ENCODE results near the gene KCNMA1.

KCNMA1 gene

DNA sequence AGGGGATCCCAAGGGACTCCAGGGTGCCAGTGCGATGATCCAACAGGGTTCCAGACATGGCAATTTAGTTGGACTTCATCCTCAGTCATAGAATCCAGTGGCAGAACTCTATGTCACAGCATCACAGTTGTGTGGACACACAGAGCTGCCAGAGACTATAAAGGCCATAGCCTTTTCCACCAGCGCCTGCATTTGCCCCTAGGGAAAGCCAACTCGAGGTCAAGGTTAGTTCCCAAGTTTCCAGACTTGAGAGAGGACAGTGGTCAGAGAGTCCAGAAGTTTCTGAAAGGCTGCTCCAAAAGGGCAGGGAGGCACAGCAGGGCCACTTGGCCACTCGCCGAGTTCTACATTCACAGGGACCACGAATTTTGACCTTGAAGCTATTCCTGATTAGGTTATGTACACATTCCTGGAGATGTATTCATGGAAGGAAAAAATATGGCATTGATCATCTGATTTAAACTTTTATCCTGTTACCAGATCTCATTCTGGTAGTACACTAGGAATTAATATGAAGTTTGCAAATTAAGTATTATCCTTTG, 170.1 kb downstream of the KCNMA1 start:
- Histone ChIP-seq H3K27me3 (ENCODE audit: control insufficient read depth in 2 of 2, insufficient read depth in 2 of 2, low read length in 2 of 2) (peaks cover 0 to 3% of the 10 kb centered on the region in 2 donors), H3K9ac (ENCODE audit: low read depth in 1 of 2, low read length in 2 of 2) (no peak overlapping the region), H3K9me3 (ENCODE audit: control insufficient read depth in 2 of 2, low read length in 2 of 2) (no peaks in the 10 kb centered on the region), H3K27ac (ENCODE audit: low read depth in 2 of 2, low read length in 2 of 2) (no peak overlapping the region), H3K36me3 (ENCODE audit: control insufficient read depth in 2 of 2, insufficient read depth in 2 of 2, low read length in 2 of 2) (no peaks in the 10 kb centered on the region), H3K4me3 (ENCODE audit: low read length in 2 of 2) (no peak overlapping the region), H3K4me1 (ENCODE audit: control insufficient read depth in 2 of 2, insufficient read depth in 2 of 2, low read length in 2 of 2) (peaks cover 2 to 3% of the 10 kb centered on the region in 2 donors)

DNA sequence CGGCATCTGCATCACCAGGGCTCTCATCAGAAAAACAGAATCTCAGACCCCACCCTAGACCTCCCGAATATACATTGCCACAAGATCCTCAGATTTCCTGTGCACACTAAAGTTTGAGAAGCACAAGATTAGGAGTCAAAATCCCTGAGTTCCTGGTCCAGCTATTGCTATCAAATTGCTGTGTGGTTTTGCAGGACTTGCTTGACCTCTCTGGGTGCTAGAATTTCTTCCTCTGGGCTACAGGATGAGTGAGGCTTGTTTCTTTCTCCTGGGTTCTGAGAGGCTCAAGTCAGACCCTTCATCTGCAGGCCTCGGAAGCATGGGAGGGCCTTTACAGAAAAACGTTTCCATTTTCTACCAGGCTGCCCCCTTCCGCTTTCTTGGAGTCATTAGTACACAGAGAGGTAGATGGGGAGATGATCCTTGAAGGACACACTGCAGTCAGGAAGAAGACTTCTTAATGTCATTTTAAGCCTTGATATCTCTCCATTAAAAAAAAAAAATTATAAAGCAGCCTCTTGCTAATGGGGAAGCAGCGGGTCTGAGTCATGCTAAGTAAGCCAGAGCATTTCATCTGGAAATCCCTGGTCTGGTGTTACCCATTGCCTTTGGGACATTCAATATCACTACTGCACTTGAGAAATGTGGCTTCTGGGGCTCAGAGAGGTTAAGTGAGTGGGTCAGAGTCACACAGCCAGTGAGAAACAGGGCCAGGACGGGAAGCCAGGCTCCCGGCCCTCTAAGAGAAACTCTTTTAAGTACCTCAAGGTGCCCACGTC, 173.5 kb downstream of the KCNMA1 start:
- H3K4me3 ChIP-seq (ENCODE audit: low read length in 2 of 2): no peak overlapping the region
- no peaks in the 10 kb centered on the region for H3K9me3 ChIP-seq (ENCODE audit: control insufficient read depth in 2 of 2, low read length in 2 of 2)
- no peak overlapping the region for H3K27ac ChIP-seq (ENCODE audit: low read depth in 2 of 2, low read length in 2 of 2)
- H3K4me1 ChIP-seq (ENCODE audit: control insufficient read depth in 2 of 2, insufficient read depth in 2 of 2, low read length in 2 of 2): peaks cover 2 to 3% of the 10 kb centered on the region in 2 donors
- H3K36me3 ChIP-seq (ENCODE audit: control insufficient read depth in 2 of 2, insufficient read depth in 2 of 2, low read length in 2 of 2): no peaks in the 10 kb centered on the region
- H3K9ac ChIP-seq (ENCODE audit: low read depth in 1 of 2, low read length in 2 of 2): no peak overlapping the region
- H3K27me3 ChIP-seq (ENCODE audit: control insufficient read depth in 2 of 2, insufficient read depth in 2 of 2, low read length in 2 of 2): peaks cover 0 to 2% of the 10 kb centered on the region in 2 donors

GRCh38 chr10:77463499-77463898, 174.1 kb downstream of the KCNMA1 start:
- Histone ChIP-seq H3K36me3 (ENCODE audit: control insufficient read depth in 2 of 2, insufficient read depth in 2 of 2, low read length in 2 of 2) (no peaks in the 10 kb centered on the region), H3K27ac (ENCODE audit: low read depth in 2 of 2, low read length in 2 of 2) (no peak overlapping the region), H3K9me3 (ENCODE audit: control insufficient read depth in 2 of 2, low read length in 2 of 2) (no peaks in the 10 kb centered on the region), H3K4me3 (ENCODE audit: low read length in 2 of 2) (no peak overlapping the region), H3K27me3 (ENCODE audit: control insufficient read depth in 2 of 2, insufficient read depth in 2 of 2, low read length in 2 of 2) (peaks cover 0 to 2% of the 10 kb centered on the region in 2 donors), H3K9ac (ENCODE audit: low read depth in 1 of 2, low read length in 2 of 2) (no peak overlapping the region), H3K4me1 (ENCODE audit: control insufficient read depth in 2 of 2, insufficient read depth in 2 of 2, low read length in 2 of 2) (peaks cover 2 to 3% of the 10 kb centered on the region in 2 donors)

DNA sequence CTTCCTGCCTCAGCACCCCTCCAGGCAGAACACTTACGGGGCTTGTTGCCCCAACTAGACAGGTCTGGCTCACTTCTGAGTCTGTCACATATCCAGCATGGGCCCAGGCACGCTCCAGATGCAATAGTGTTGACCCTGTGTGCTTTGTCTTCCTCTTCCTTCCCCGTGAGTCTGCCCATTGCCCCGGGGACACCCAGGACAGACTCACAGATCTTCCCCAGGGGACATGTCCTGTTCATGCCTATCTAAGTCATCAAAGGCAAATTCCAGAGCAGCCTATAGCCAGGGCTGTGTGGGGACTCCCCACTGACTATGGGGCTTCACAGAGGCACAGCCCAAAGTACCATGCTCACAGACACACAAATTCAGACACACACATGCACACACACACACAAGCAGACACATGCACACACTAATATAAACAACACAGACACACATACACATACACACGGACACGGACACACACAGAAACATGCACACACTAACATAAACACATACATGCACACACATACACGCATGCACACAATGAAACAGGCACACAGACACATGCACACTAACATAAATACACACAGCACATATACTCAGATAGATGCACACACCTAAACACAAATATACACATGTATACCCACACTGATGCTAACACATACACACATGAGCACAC, 175.8 kb downstream of the KCNMA1 start:
- Histone ChIP-seq H3K4me3 (ENCODE audit: low read length in 2 of 2) (no peak overlapping the region), H3K27ac (ENCODE audit: low read depth in 2 of 2, low read length in 2 of 2) (no peak overlapping the region), H3K27me3 (ENCODE audit: control insufficient read depth in 2 of 2, insufficient read depth in 2 of 2, low read length in 2 of 2) (peaks cover 0 to 2% of the 10 kb centered on the region in 2 donors), H3K9me3 (ENCODE audit: control insufficient read depth in 2 of 2, low read length in 2 of 2) (no peaks in the 10 kb centered on the region), H3K9ac (ENCODE audit: low read depth in 1 of 2, low read length in 2 of 2) (no peak overlapping the region), H3K4me1 (ENCODE audit: control insufficient read depth in 2 of 2, insufficient read depth in 2 of 2, low read length in 2 of 2) (peaks cover 2 to 3% of the 10 kb centered on the region in 2 donors), H3K36me3 (ENCODE audit: control insufficient read depth in 2 of 2, insufficient read depth in 2 of 2, low read length in 2 of 2) (no peaks in the 10 kb centered on the region)

- H3K9ac ChIP-seq (ENCODE audit: low read depth in 1 of 2, low read length in 2 of 2): no peak overlapping the region
- H3K9me3 ChIP-seq (ENCODE audit: control insufficient read depth in 2 of 2, low read length in 2 of 2): no peaks in the 10 kb centered on the region
- H3K36me3 ChIP-seq (ENCODE audit: control insufficient read depth in 2 of 2, insufficient read depth in 2 of 2, low read length in 2 of 2): no peaks in the 10 kb centered on the region
- no peak overlapping the region for H3K4me3 ChIP-seq (ENCODE audit: low read length in 2 of 2)
- peaks cover 0 to 2% of the 10 kb centered on the region in 2 donors for H3K27me3 ChIP-seq (ENCODE audit: control insufficient read depth in 2 of 2, insufficient read depth in 2 of 2, low read length in 2 of 2)
- H3K4me1 ChIP-seq (ENCODE audit: control insufficient read depth in 2 of 2, insufficient read depth in 2 of 2, low read length in 2 of 2): peaks cover 2 to 9% of the 10 kb centered on the region in 2 donors
- H3K27ac ChIP-seq (ENCODE audit: low read depth in 2 of 2, low read length in 2 of 2): no peak overlapping the region
These were observed 177.7 kb downstream of the KCNMA1 start for GRCh38 chr10:77459905-77460304.

DNA sequence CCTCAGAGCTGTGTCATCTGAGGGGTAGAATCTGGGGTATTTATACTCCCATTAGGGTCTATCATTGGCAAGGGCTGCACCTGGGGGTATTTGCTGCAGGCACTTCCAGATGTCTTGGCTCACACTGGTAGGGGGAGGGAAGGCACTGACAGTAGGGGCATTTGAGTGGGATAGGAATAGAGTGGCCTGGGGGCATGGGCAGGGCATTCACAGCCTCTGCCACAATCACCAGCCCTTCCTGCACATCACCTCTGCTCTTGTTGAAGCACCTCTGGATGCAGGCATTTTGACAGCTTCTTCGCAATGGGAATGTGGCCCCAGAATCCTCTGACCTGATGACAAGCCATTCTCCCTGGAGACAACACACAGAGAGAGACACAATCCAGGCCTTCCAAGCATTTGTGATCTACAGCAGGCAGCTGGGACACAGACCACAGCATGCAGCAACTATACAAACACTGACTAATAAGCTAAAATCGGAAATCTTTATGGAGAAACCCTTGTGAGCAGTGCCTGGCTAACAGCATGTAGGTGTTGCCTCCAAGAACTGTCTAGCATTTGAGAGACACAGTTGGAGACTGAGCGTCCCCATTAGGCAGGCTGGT, 178.5 kb downstream of the KCNMA1 start:
- Histone ChIP-seq H3K4me1 (ENCODE audit: control insufficient read depth in 2 of 2, insufficient read depth in 2 of 2, low read length in 2 of 2) (peaks cover 2 to 9% of the 10 kb centered on the region in 2 donors), H3K4me3 (ENCODE audit: low read length in 2 of 2) (no peak overlapping the region), H3K27me3 (ENCODE audit: control insufficient read depth in 2 of 2, insufficient read depth in 2 of 2, low read length in 2 of 2) (peaks cover 0 to 2% of the 10 kb centered on the region in 2 donors), H3K27ac (ENCODE audit: low read depth in 2 of 2, low read length in 2 of 2) (no peak overlapping the region), H3K9ac (ENCODE audit: low read depth in 1 of 2, low read length in 2 of 2) (no peak overlapping the region), H3K9me3 (ENCODE audit: control insufficient read depth in 2 of 2, low read length in 2 of 2) (no peaks in the 10 kb centered on the region), H3K36me3 (ENCODE audit: control insufficient read depth in 2 of 2, insufficient read depth in 2 of 2, low read length in 2 of 2) (no peaks in the 10 kb centered on the region)

- Histone ChIP-seq H3K9me3 (ENCODE audit: control insufficient read depth in 2 of 2, low read length in 2 of 2) (no peaks in the 10 kb centered on the region), H3K4me3 (ENCODE audit: low read length in 2 of 2) (no peak overlapping the region)
These were observed 179.9 kb downstream of the KCNMA1 start for GRCh38 chr10:77457721-77458120.

GRCh38 chr10:77457266-77457665, 180.3 kb downstream of the KCNMA1 start:
- H3K27me3 ChIP-seq (ENCODE audit: control insufficient read depth in 2 of 2, insufficient read depth in 2 of 2, low read length in 2 of 2): peaks cover 0 to 2% of the 10 kb centered on the region in 2 donors

More at GRCh38 chr10:77457721-77458120, 179.9 kb downstream of the KCNMA1 start:
- Histone ChIP-seq H3K4me1 (ENCODE audit: control insufficient read depth in 2 of 2, insufficient read depth in 2 of 2, low read length in 2 of 2) (peaks cover 0 to 7% of the 10 kb centered on the region in 2 donors), H3K27me3 (ENCODE audit: control insufficient read depth in 2 of 2, insufficient read depth in 2 of 2, low read length in 2 of 2) (peaks cover 0 to 2% of the 10 kb centered on the region in 2 donors), H3K9ac (ENCODE audit: low read depth in 1 of 2, low read length in 2 of 2) (no peak overlapping the region), H3K36me3 (ENCODE audit: control insufficient read depth in 2 of 2, insufficient read depth in 2 of 2, low read length in 2 of 2) (no peaks in the 10 kb centered on the region), H3K27ac (ENCODE audit: low read depth in 2 of 2, low read length in 2 of 2) (no peak overlapping the region)

GRCh38 chr10:77456414-77456813, 181.2 kb downstream of the KCNMA1 start:
- H3K27me3 ChIP-seq (ENCODE audit: control insufficient read depth in 2 of 2, insufficient read depth in 2 of 2, low read length in 2 of 2): peaks cover 0 to under 1% of the 10 kb centered on the region in 2 donors
- no peaks in the 10 kb centered on the region for H3K36me3 ChIP-seq (ENCODE audit: control insufficient read depth in 2 of 2, insufficient read depth in 2 of 2, low read length in 2 of 2)
- H3K27ac ChIP-seq (ENCODE audit: low read depth in 2 of 2, low read length in 2 of 2): no peak overlapping the region
- H3K9ac ChIP-seq (ENCODE audit: low read depth in 1 of 2, low read length in 2 of 2): no peak overlapping the region
- no peaks in the 10 kb centered on the region for H3K9me3 ChIP-seq (ENCODE audit: control insufficient read depth in 2 of 2, low read length in 2 of 2)
- peaks cover 0 to 7% of the 10 kb centered on the region in 2 donors for H3K4me1 ChIP-seq (ENCODE audit: control insufficient read depth in 2 of 2, insufficient read depth in 2 of 2, low read length in 2 of 2)
- no peak overlapping the region for H3K4me3 ChIP-seq (ENCODE audit: low read length in 2 of 2)

More at GRCh38 chr10:77457266-77457665, 180.3 kb downstream of the KCNMA1 start:
- H3K36me3 ChIP-seq (ENCODE audit: control insufficient read depth in 2 of 2, insufficient read depth in 2 of 2, low read length in 2 of 2): no peaks in the 10 kb centered on the region
- H3K4me1 ChIP-seq (ENCODE audit: control insufficient read depth in 2 of 2, insufficient read depth in 2 of 2, low read length in 2 of 2): peaks cover 0 to 7% of the 10 kb centered on the region in 2 donors
- no peaks in the 10 kb centered on the region for H3K9me3 ChIP-seq (ENCODE audit: control insufficient read depth in 2 of 2, low read length in 2 of 2)
- H3K9ac ChIP-seq (ENCODE audit: low read depth in 1 of 2, low read length in 2 of 2): no peak overlapping the region
- no peak overlapping the region for H3K27ac ChIP-seq (ENCODE audit: low read depth in 2 of 2, low read length in 2 of 2)
- H3K4me3 ChIP-seq (ENCODE audit: low read length in 2 of 2): no peak overlapping the region

DNA sequence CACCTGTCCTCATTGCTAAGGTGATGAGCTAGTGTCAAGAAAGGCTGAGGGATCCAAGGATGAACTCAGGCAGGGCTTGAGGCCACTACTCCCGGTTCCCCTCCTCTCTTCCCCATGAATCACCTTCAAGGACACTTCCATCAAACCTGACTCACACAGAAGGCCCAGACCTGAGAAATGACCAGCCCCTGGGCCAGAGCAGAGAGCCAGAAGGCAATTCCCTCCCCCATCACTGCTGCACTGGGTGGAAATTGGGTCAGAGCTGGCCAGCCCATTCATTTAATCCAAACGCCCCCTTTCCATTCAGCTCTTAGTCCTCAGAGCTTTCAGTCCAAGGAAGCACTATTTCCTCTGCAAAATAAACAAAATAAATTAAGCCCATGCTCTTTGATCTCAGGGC, 182.0 kb downstream of the KCNMA1 start:
- Histone ChIP-seq H3K27ac (ENCODE audit: low read depth in 2 of 2, low read length in 2 of 2) (no peak overlapping the region), H3K4me3 (ENCODE audit: low read length in 2 of 2) (no peak overlapping the region), H3K36me3 (ENCODE audit: control insufficient read depth in 2 of 2, insufficient read depth in 2 of 2, low read length in 2 of 2) (no peaks in the 10 kb centered on the region), H3K27me3 (ENCODE audit: control insufficient read depth in 2 of 2, insufficient read depth in 2 of 2, low read length in 2 of 2) (no peaks in the 10 kb centered on the region), H3K4me1 (ENCODE audit: control insufficient read depth in 2 of 2, insufficient read depth in 2 of 2, low read length in 2 of 2) (peaks cover 0 to 7% of the 10 kb centered on the region in 2 donors), H3K9me3 (ENCODE audit: control insufficient read depth in 2 of 2, low read length in 2 of 2) (no peaks in the 10 kb centered on the region), H3K9ac (ENCODE audit: low read depth in 1 of 2, low read length in 2 of 2) (no peak overlapping the region)
